GM19351 (cell line): Measurements from ENCODE around the gene PPM1N.

Experiments
- ATAC-seq: cut with Tn5 transposase; IDR thresholded peaks from one replicate; pipeline ENCODE4 v1.9.1; 2021; ENCODE audit warnings: mild to moderate bottlenecking, moderate library complexity; ENCODE audit not compliant: unreplicated experiment

Gene PPM1N

GRCh38 chr19:45469945-45470761, 28.1 kb upstream of the PPM1N start:
- ATAC-seq, result no peak

GRCh38 chr19:45470762-45471081, 27.5 kb upstream of the PPM1N start:
- ATAC-seq, result no peak

DNA sequence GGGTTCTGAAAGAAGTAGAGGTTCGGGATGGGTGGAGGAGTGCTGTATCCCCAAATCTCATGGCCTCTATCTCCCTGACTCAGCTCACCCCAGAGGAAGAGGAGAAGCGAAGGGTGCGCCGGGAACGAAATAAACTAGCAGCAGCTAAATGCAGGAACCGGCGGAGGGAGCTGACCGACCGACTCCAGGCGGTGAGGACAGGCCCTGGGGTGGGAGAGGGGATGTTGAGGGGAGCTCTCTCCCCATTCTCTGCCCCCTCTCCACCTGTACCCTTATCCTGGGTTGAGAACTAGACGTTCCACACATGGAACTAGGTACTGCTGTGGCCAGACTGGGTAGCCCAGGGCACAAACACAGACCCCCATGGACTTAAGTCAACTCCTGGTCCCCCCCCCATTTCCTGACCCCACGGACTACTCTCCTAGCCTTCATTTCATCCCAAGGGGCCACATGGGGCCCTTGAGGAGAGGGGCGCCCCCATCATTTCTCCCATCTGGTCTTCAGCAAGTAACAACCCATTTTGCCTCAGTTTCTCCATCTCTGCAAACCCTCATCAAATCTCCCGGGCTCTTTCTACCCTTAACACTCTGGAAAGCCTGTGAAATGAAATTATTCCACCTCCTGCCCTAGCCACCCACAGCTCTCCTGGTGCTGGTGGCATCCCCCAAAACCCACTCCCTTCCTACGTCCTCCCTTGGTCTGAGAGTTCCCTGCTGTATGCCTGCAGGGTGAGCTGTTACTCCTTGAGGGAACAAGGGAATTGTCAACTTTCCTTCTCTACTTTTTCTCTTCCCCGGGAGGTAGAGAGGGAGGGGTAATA, 26.9 kb upstream of the PPM1N start:
- no peak for ATAC-seq

- no peak for ATAC-seq
Measured at GRCh38 chr19:45471931-45472562, 26.2 kb upstream of the PPM1N start.

GRCh38 chr19:45472563-45473366, 25.5 kb upstream of the PPM1N start:
- ATAC-seq, result no peak

GRCh38 chr19:45473367-45473681, 24.9 kb upstream of the PPM1N start:
- no peak for ATAC-seq

DNA sequence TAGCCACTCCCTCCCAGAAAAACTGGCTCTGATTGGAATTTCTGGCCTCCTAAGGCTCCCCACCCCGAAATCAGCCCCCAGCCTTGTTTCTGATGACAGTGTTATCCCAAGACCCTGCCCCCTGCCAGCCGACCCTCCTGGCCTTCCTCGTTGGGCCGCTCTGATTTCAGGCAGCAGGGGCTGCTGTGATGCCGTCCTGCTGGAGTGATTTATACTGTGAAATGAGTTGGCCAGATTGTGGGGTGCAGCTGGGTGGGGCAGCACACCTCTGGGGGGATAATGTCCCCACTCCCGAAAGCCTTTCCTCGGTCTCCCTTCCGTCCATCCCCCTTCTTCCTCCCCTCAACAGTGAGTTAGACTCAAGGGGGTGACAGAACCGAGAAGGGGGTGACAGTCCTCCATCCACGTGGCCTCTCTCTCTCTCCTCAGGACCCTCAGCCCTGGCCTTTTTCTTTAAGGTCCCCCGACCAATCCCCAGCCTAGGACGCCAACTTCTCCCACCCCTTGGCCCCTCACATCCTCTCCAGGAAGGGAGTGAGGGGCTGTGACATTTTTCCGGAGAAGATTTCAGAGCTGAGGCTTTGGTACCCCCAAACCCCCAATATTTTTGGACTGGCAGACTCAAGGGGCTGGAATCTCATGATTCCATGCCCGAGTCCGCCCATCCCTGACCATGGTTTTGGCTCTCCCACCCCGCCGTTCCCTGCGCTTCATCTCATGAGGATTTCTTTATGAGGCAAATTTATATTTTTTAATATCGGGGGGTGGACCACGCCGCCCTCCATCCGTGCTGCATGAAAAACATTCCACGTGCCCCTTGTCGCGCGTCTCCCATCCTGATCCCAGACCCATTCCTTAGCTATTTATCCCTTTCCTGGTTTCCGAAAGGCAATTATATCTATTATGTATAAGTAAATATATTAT, 24.3 kb upstream of the PPM1N start:
- ATAC-seq, result no peak

GRCh38 chr19:45474606-45475521, 23.4 kb upstream of the PPM1N start:
- no peak for ATAC-seq

DNA sequence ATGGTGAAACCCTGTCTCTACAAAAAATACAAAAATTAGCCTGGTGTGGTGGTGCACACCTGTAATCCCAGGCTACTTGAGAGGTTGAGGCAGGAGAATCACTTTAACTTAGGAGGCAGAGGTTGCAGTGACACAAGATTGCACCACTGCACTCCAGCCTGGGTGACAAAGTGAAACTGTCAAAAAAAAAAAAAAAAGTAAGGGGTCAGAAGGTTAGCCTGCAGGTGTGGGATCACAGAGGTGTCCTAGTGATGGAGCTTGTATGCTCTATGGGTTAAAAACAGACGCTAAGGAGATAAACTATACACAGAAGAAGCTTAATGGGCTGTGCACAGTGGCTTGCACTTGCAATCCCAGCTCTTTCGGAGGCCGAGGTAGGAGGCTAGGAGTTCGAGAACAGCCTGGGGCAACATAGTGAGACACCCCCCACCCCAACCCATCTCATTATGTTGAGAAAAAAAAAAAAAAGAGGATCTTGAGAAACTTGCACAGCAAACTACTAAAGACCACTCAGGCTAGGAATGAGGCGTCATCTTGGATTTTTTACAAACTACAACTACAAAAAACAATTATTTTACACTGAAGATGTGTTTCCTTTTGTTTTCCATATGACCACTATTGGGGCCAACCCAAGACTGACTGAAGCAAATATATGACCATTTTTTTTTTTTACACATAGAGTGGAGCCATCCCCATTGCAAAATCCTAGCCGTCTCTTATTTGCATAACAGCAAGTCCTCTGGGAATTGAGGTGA, 22.5 kb upstream of the PPM1N start:
- ATAC-seq, result no peak

DNA sequence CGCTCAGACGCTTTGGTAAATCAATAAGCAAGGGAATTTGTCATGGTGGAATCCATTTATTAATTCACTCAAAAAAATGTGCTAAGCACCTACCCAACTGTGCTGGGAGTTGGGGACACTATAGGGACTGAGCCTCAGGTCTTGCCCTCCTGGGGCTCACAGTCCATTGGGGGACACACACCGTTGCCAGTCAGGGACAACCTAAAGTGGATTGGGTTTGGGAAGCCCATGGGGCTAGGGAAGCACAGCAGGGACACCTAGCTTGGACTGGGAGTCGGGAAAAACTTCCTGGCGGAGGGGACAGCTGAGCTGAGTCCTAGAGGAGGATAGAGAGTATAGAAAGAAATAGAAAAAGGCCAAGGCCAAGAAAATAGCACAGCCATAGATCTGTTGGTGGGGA, 21.9 kb upstream of the PPM1N start:
- no peak for ATAC-seq

DNA sequence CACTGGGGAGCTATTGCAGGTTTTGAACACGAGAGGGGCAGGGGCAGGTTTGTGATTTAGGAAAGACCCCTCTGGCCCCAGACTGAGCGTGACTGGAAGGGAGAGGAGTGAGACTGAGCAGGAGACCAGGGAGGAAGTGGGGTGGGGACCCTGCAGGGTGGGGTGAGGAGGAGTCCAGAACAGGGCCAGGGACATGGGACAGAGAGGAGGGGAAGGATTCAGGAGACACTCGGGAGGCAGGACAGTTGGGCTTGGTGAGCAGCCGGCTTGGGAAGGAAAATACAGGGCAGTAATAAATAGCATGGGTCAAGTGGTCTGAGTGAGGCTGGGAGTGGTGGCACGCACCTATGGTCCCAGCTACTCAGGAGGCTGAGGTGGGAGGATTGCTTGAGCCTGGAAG, 21.1 kb upstream of the PPM1N start:
- no peak for ATAC-seq

DNA sequence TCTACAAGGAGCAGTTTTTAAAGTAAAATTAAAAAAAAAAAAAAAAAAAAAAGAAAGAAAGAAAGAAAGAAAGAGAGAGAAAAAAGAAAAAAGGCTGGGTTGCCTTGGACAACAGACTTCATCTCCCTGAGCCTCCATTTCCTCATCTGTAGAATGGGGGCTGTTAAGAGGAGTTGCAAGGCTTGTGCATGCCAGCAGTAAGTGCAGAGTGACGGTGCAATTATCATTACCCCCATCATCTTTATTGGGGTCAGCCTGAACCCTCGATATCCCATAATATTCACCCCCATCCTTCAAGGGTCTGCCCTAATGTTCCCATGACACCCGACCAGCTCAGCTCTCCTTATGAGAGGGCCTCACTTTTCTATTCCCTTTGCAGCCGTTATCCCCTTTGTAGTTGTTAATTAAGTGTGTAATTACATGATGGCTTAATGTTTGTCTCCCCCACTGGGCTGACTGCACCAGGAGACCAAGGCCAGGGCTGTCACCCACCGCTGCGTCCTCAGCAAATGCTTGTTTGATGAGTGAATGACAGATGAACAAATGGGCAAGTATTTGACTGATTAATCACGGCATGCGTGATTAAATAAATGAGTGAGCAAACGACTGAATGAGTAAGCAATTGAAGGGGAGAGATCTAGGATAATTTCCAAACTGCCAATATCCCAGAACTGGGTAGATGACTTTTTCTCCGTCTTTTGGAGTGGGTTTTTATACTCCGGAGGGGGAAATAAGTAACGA, 20.4 kb upstream of the PPM1N start:
- no peak for ATAC-seq

DNA sequence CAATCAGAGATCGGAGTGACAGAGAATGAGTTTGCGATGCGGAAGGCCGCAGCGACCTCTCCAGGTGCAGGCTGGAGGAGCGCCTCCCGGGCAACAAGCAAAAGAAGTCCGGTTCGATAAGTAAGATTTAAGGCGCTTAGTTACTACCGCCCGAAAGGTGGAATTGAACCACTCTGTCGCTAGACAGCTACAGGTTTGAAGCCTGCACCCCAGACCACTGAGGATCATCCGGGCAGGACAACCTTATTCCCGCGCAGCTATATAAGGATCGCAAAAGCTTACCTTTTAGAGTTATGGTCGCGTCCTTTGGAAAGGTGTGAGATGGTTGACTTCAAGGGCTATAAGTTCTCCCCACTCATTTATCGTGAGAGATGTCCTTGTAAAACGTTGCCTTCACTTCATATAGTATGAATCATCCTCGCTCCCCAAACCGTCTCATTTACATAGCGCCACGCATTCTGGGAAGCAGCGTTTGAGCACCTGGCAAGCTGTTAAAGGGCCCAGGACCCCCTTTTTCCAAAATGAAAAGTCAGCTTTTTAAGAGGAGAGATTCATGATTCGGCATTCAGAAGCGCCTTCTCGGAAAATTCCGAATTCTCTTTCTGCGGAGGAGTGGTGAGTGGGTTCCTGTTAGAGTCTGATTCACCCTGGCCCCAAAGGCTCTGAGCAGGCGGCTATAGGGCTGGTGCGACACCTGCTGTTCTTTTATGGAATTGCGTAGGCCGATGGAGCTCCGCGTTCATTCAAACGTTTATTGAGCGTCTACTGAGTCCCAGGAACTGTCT, 19.6 kb upstream of the PPM1N start:
- peak; percentile 77 for ATAC-seq

DNA sequence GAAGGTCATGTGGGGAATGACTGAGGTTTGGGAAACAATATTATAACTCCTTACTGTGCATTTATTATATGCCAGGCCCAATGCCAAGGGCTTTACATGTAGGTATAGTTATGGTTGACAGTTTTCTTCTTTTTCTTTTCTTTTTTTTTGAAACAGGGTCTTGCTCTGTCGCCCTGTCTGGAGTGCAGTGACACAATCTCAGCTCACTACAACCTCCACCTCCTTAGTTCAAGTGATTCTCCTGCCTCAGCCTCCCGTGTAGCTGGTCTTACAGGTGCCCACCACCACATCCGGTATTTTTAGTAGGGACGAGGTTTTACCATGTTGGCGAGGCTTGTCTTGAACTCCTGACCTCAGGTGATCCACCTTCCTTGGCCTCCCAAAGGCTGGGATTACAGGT, 15.2 kb upstream of the PPM1N start:
- ATAC-seq, result no peak

DNA sequence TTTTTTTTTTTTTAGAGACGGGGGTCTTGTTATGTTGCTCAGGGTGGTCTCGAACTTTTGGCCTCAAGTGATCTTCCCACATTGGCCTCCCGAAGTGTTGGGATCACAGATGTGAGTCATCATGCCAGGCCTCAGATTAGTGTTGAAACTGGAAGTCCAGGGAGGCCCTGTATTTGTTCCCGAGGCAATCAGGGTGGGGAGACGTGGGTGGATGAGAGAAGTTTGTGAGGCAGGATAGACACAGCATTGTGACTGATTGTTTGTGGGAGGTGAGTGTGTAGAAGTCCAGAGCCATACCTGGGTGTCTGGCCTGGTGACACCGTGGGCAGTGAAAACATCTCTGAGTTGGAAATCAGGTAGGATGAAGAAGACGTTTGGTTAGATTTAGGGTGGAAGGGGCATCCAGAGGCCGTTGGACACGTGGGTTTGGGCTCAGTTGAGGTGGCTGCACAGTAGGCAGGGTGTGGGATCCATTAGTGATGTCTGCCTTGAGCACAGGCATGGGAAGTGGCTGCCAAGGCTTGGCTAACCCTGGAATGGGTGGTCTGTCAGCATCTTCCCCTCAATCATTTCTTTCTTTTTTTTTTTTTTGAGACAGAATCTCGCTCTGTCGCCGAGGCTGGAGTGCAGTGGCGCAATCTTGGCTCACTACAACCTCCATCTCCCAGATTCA, 13.8 kb upstream of the PPM1N start:
- ATAC-seq, result no peak

GRCh38 chr19:45485305-45486077, 12.8 kb upstream of the PPM1N start:
- ATAC-seq, result peak; percentile 87
